SK-N-SH (cell line): ENCODE results near the gene MIA. TPM values are rescaled to one million over a fixed set of nuclear protein-coding genes. Genes with fewer than 3 reads are reported as not detected.

Experiments used
- CTCF ChIA-PET: fragments of 300-600, 350-600 bp; formaldehyde crosslinking; extraction: SDS; loops from one replicate; lab custom pipeline; 2021; lab: Yijun Ruan, JAX
- POLR2A ChIA-PET: fragments of 350-600 bp; sonication (Branson Sonifier 250); formaldehyde crosslinking; extraction: SDS; loops from one replicate; lab custom pipeline; 2020; ENCODE audit warnings: antibody characterized with exemption, inconsistent platforms; lab: Yijun Ruan, JAX
- DNase-seq: peaks from one replicate; pipeline ENCODE4 v3.0.0; 2012
- H2AFZ ChIP-seq: fragments of 200-600 bp; sonication (generic); 2 replicates; pipeline ENCODE4 v1.8.1; 2016; ENCODE audit warnings: antibody characterized with exemption, mild to moderate bottlenecking, low read depth
- H3F3A ChIP-seq: fragments of 200-600 bp; sonication (generic); replicated peaks from 2 replicates; pipeline ENCODE3; 2016; ENCODE audit warnings: antibody characterized with exemption, mild to moderate bottlenecking; ENCODE audit not compliant: insufficient read depth
- H3K27ac ChIP-seq, 2 experiments: fragments of 200-500 bp in 1 of 2; fragments of 200-600 bp in 1 of 2; sonication (Bioruptor generic) in 1 of 2; sonication (generic), shearing (Covaris generic) in 1 of 2; 2 replicates each; pipeline versions ENCODE4 v1.5.1 to v1.6.1; 2014 to 2016; ENCODE audit warnings: low read depth in 2 of 2, inconsistent platforms in 1 of 2, low read length in 1 of 2, mild to moderate bottlenecking in 1 of 2, mixed read lengths in 1 of 2
- H3K27me3 ChIP-seq: fragments of 200-600 bp; sonication (generic), shearing (Covaris generic); 2 replicates; pipeline ENCODE4 v1.6.1; 2016; ENCODE audit warnings: mixed run types; ENCODE audit not compliant: insufficient read depth
- H3K36me3 ChIP-seq, 2 experiments: fragments of 200-500 bp in 1 of 2; fragments of 200-600 bp in 1 of 2; sonication (Bioruptor generic) in 1 of 2; sonication (generic) in 1 of 2; replicated peaks in 1 of 2; 2 replicates each; pipeline versions ENCODE3 to v1.5.1; 2014 to 2016; ENCODE audit warnings: low read length in 1 of 2, mild to moderate bottlenecking in 1 of 2; ENCODE audit not compliant: insufficient read depth in 2 of 2, control insufficient read depth in 1 of 2
- H3K4me1 ChIP-seq, 2 experiments: fragments of 200-500 bp in 1 of 2; fragments of 200-600 bp in 1 of 2; sonication (Bioruptor generic) in 1 of 2; sonication (generic), shearing (Covaris generic) in 1 of 2; 2 replicates each; pipeline versions ENCODE4 v1.5.1 to v1.6.1; 2014 to 2016; ENCODE audit warnings: low read depth in 1 of 2, low read length in 1 of 2, mixed run types in 1 of 2; ENCODE audit not compliant: insufficient read depth in 2 of 2, control insufficient read depth in 1 of 2
- H3K4me2 ChIP-seq: fragments of 200-600 bp; sonication (generic), shearing (Covaris generic); 2 replicates; pipeline ENCODE4 v1.6.1; 2017; ENCODE audit warnings: mixed run types
- H3K4me3 ChIP-seq, 2 experiments: fragments of 200-500 bp in 1 of 2; fragments of 200-600 bp in 1 of 2; sonication (Bioruptor generic) in 1 of 2; sonication (generic), shearing (Covaris generic) in 1 of 2; 2 replicates each; pipeline versions ENCODE4 v1.5.1 to v1.8.1; 2014 to 2016; ENCODE audit warnings: low read depth in 2 of 2, inconsistent platforms in 1 of 2, low read length in 1 of 2, mild to moderate bottlenecking in 1 of 2, mixed read lengths in 1 of 2, moderate library complexity in 1 of 2
- H3K79me2 ChIP-seq: fragments of 200-600 bp; sonication (generic); 2 replicates; pipeline ENCODE4 v1.8.1; 2017; ENCODE audit warnings: mild to moderate bottlenecking; ENCODE audit not compliant: insufficient read depth
- H3K9ac ChIP-seq: fragments of 200-600 bp; sonication (generic); 2 replicates; pipeline ENCODE4 v1.6.1; 2017; ENCODE audit warnings: mixed run types
- H3K9me2 ChIP-seq: fragments of 200-600 bp; sonication (generic); 2 replicates; pipeline ENCODE4 v1.6.1; 2017; ENCODE audit warnings: mixed run types
- H3K9me3 ChIP-seq: fragments of 200-600 bp; sonication (generic); 2 replicates; pipeline ENCODE4 v1.6.1; 2017; ENCODE audit warnings: mixed run types, mild to moderate bottlenecking, moderate library complexity
- H4K20me1 ChIP-seq: fragments of 200-600 bp; sonication (generic); 2 replicates; pipeline ENCODE4 v1.6.1; 2017; ENCODE audit warnings: mild to moderate bottlenecking, mixed run types; ENCODE audit not compliant: insufficient read depth
- ELF1 ChIP-seq: IDR thresholded peaks from 2 replicates; pipeline ENCODE4 v1.4.0; 2012
- FOXM1 ChIP-seq: IDR thresholded peaks from 2 replicates; pipeline ENCODE4 v1.4.0; 2012; ENCODE audit warnings: low read depth, mild to moderate bottlenecking
- GATA2 ChIP-seq: sonication (generic); formaldehyde crosslinking; IDR thresholded peaks from 2 replicates; pipeline ENCODE4 v1.5.0; 2020; ENCODE audit warnings: mild to moderate bottlenecking, missing genetic modification reagents
- MXI1 ChIP-seq: IDR thresholded peaks from 2 replicates; pipeline ENCODE4 v1.6.1; 2012; ENCODE audit warnings: mild to moderate bottlenecking, low read depth, low read length, improper control_type of control experiment
- NFIC ChIP-seq: IDR thresholded peaks from 2 replicates; pipeline ENCODE4 v1.4.0; 2012; ENCODE audit warnings: borderline replicate concordance
- NRF1 ChIP-seq: IDR thresholded peaks from 2 replicates; pipeline ENCODE4 v1.6.1; 2012; ENCODE audit warnings: low read depth, mild to moderate bottlenecking, low read length
- RCOR1 ChIP-seq: fragments of 150-350 bp; IDR thresholded peaks from 2 replicates; pipeline ENCODE4 v1.6.1; 2017; ENCODE audit warnings: antibody characterized with exemption, low read length
- RXRA ChIP-seq: IDR thresholded peaks from 2 replicates; pipeline ENCODE4 v1.4.0; 2012; ENCODE audit warnings: low read depth, mild to moderate bottlenecking, borderline replicate concordance
- SMC3 ChIP-seq: IDR thresholded peaks from 2 replicates; pipeline ENCODE4 v1.6.1; 2012; ENCODE audit warnings: low read depth, low read length, improper control_type of control experiment
- TAF1 ChIP-seq: IDR thresholded peaks from 2 replicates; pipeline ENCODE4 v1.6.1; 2012; ENCODE audit warnings: low read depth, mild to moderate bottlenecking, low read length, moderate library complexity, borderline replicate concordance
- TEAD4 ChIP-seq: IDR thresholded peaks from 2 replicates; pipeline ENCODE4 v1.4.0; 2012; ENCODE audit warnings: mild to moderate bottlenecking, borderline replicate concordance; ENCODE audit not compliant: insufficient read depth
- WGBS: methylation state at CpG from one replicate; pipeline ENCODE4 v1.1.6; 2017; ENCODE audit warnings: low lambda C conversion rate; 5-methylcytosine and 5-hydroxymethylcytosine counted together
- polyA plus RNA-seq, 3 experiments: library from polyadenylated mRNA; depleted of rRNA; stranded (reverse); fragments of >200 nt; gene quantifications; 2 replicates each; pipeline ENCODE4 v1.2.3, GENCODE V29; 2012
- TF ChIP-seq, protein P1 (sequence below): fragments of 150-350 bp; IDR thresholded peaks from 2 replicates; pipeline ENCODE4 v1.6.1; 2017; ENCODE audit warnings: antibody characterized with exemption, low read length, low read depth, borderline replicate concordance
- TF ChIP-seq, protein P2 (sequence below): fragments of 200-600 bp; sonication (generic); IDR thresholded peaks from 2 replicates; pipeline ENCODE4 v1.6.1; 2017; ENCODE audit warnings: antibody characterized with exemption, mild to moderate bottlenecking, moderate library complexity
- TF ChIP-seq, protein P3 (sequence below): fragments of 150-350 bp; IDR thresholded peaks from 2 replicates; pipeline ENCODE4 v1.6.1; 2016; ENCODE audit warnings: mild to moderate bottlenecking, low read depth, low read length
- TF ChIP-seq, protein P4 (sequence below): IDR thresholded peaks from 2 replicates; pipeline ENCODE4 v1.6.1; 2012; ENCODE audit warnings: mild to moderate bottlenecking, low read depth, low read length, moderate library complexity

The MIA gene
- polyA plus RNA-seq, 1 of the 3 experiments (the other 2 are of a cell fraction), result not detected

DNA sequence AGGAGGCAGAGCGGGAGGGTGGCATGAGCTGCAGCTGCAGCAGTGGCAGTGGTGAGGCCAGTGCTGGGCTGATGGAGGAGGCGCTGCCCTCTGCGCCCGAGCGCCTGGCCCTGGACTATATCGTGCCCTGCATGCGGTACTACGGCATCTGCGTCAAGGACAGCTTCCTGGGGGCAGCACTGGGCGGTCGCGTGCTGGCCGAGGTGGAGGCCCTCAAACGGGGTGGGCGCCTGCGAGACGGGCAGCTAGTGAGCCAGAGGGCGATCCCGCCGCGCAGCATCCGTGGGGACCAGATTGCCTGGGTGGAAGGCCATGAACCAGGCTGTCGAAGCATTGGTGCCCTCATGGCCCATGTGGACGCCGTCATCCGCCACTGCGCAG lies 25.7 kb downstream of the MIA start:
- peak overlapping the region; percentile 71 to 80 for H3K4me3 ChIP-seq
- H3K36me3 ChIP-seq, result peaks cover 21 to 33% of the 10 kb centered on the region in 2 experiments
- no peak for DNase-seq
- no peak overlapping the region; the same call in 1 of the 2 replicates for H3K9ac ChIP-seq
- CTCF ChIA-PET, result interaction anchor here (0.9 to 1.3 kb wide), 3 partner anchors 9 to 138 kb away, joined by 3 to 4 read pairs (median 3); no protein-coding TSS in a partner anchor
- H3K27ac ChIP-seq, result no peak overlapping the region
- no peaks in the 10 kb centered on the region for H3K9me2 ChIP-seq
- H3K79me2 ChIP-seq, result peaks cover 69% of the 10 kb centered on the region
- peaks cover 36 to 63% of the 10 kb centered on the region in 2 experiments; a peak in 2 of 4 replicates for H3K4me1 ChIP-seq
- peak overlapping the region; percentile 98 for H3K4me2 ChIP-seq
- WGBS, result 89% methylated on average over 22 of the region's 27 CpGs
- TF ChIP-seq NRF1 (no peak), NFIC (no peak), SMC3 (no peak), GATA2 (CRISPR knock-in tag) (no peak), FOXM1 (no peak), TEAD4 (no peak)
- TF ChIP-seq, protein P1, sequence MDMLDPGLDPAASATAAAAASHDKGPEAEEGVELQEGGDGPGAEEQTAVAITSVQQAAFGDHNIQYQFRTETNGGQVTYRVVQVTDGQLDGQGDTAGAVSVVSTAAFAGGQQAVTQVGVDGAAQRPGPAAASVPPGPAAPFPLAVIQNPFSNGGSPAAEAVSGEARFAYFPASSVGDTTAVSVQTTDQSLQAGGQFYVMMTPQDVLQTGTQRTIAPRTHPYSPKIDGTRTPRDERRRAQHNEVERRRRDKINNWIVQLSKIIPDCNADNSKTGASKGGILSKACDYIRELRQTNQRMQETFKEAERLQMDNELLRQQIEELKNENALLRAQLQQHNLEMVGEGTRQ, result no peak
- TF ChIP-seq, protein P2, sequence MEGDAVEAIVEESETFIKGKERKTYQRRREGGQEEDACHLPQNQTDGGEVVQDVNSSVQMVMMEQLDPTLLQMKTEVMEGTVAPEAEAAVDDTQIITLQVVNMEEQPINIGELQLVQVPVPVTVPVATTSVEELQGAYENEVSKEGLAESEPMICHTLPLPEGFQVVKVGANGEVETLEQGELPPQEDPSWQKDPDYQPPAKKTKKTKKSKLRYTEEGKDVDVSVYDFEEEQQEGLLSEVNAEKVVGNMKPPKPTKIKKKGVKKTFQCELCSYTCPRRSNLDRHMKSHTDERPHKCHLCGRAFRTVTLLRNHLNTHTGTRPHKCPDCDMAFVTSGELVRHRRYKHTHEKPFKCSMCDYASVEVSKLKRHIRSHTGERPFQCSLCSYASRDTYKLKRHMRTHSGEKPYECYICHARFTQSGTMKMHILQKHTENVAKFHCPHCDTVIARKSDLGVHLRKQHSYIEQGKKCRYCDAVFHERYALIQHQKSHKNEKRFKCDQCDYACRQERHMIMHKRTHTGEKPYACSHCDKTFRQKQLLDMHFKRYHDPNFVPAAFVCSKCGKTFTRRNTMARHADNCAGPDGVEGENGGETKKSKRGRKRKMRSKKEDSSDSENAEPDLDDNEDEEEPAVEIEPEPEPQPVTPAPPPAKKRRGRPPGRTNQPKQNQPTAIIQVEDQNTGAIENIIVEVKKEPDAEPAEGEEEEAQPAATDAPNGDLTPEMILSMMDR, result no peak
- peaks cover 15% of the 10 kb centered on the region for H3F3A ChIP-seq
- H2AFZ ChIP-seq, result no peak overlapping the region
- no peaks in the 10 kb centered on the region for H3K9me3 ChIP-seq
- H3K27me3 ChIP-seq, result no peaks in the 10 kb centered on the region
- peaks cover 64% of the 10 kb centered on the region for H4K20me1 ChIP-seq
- POLR2A ChIA-PET, result interaction anchor here (0.9 kb wide), 1 partner anchor 23 kb away, joined by 4 read pairs; the partner anchor contains the start of gene RAB4B

DNA sequence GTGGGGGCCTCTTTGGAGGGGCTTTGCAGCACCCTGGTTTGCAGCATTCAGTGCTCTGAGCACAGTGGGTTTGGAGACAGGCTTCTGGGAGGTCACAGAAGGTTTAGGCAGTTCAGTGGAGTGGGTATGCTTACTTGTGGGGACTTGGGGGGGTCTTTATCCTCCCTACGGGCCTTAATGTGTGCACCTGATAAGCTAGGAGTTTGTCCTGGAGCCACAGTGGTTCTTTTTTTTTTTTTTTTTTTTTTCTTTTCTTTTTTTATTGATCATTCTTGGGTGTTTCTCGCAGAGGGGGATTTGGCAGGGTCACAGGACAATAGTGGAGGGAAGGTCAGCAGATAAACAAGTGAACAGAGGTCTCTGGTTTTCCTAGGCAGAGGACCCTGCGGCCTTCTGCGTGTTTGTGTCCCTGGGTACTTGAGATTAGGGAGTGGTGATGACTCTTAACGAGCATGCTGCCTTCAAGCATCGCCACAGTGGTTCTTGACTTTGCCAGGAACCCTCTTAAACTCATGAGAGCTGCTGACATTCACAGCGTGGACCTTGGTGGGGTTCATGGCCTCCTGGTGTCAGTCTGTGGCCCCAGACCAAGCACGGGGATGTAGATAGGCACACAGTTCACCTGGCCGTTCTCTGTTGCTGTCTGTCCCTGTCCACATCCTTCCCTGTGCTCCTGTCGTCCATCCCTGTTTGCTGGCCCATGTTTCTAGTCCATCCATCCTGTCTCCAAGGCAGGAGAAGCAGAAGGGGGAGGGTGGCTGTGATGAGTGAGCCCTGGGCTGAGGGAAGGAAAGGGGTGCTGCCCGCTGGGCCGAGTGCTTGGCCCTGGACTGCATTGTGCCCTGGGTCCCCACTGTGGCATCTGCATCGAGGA lies 26.3 kb downstream of the MIA start:
- H2AFZ ChIP-seq, result no peak overlapping the region
- ChIA-PET POLR2A (interaction anchor here (0.9 kb wide), 1 partner anchor 24 kb away, joined by 4 read pairs; the partner anchor contains the start of gene RAB4B), CTCF (interaction anchor here (1.2 to 1.3 kb wide), 3 partner anchors 8 to 138 kb away, joined by 3 to 4 read pairs (median 4); partner anchors contain the start of gene RAB4B)
- no peaks in the 10 kb centered on the region for H3K27me3 ChIP-seq
- peaks cover 21 to 33% of the 10 kb centered on the region in 2 experiments for H3K36me3 ChIP-seq
- peaks cover 42 to 69% of the 10 kb centered on the region in 2 experiments; a peak in 2 of 4 replicates for H3K4me1 ChIP-seq
- H3K9me3 ChIP-seq, result no peaks in the 10 kb centered on the region
- peak overlapping the region in 1 of 2 experiments; percentile 67; a peak in 2 of 4 replicates for H3K27ac ChIP-seq
- peak overlapping the region; percentile 71 to 80; a peak in 3 of 4 replicates for H3K4me3 ChIP-seq
- H3K4me2 ChIP-seq, result peak overlapping the region; percentile 98
- DNase-seq, result no peak
- no peaks in the 10 kb centered on the region for H3K9me2 ChIP-seq
- H3K79me2 ChIP-seq, result peaks cover 74% of the 10 kb centered on the region
- whole genome bisulfite sequencing, result 76% methylated on average over 10 of the region's 13 CpGs
- H3F3A ChIP-seq, result peaks cover 20% of the 10 kb centered on the region
- H3K9ac ChIP-seq, result no peak overlapping the region; the same call in 1 of the 2 replicates
- peaks cover 69% of the 10 kb centered on the region for H4K20me1 ChIP-seq
- TF ChIP-seq RCOR1 (no peak), SMC3 (no peak), RXRA (no peak), ELF1 (no peak), MXI1 (no peak), TAF1 (no peak)
- TF ChIP-seq, protein P3, sequence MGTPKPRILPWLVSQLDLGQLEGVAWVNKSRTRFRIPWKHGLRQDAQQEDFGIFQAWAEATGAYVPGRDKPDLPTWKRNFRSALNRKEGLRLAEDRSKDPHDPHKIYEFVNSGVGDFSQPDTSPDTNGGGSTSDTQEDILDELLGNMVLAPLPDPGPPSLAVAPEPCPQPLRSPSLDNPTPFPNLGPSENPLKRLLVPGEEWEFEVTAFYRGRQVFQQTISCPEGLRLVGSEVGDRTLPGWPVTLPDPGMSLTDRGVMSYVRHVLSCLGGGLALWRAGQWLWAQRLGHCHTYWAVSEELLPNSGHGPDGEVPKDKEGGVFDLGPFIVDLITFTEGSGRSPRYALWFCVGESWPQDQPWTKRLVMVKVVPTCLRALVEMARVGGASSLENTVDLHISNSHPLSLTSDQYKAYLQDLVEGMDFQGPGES, result no peak
- TF ChIP-seq, protein P1, result no peak
- TF ChIP-seq, protein P4, sequence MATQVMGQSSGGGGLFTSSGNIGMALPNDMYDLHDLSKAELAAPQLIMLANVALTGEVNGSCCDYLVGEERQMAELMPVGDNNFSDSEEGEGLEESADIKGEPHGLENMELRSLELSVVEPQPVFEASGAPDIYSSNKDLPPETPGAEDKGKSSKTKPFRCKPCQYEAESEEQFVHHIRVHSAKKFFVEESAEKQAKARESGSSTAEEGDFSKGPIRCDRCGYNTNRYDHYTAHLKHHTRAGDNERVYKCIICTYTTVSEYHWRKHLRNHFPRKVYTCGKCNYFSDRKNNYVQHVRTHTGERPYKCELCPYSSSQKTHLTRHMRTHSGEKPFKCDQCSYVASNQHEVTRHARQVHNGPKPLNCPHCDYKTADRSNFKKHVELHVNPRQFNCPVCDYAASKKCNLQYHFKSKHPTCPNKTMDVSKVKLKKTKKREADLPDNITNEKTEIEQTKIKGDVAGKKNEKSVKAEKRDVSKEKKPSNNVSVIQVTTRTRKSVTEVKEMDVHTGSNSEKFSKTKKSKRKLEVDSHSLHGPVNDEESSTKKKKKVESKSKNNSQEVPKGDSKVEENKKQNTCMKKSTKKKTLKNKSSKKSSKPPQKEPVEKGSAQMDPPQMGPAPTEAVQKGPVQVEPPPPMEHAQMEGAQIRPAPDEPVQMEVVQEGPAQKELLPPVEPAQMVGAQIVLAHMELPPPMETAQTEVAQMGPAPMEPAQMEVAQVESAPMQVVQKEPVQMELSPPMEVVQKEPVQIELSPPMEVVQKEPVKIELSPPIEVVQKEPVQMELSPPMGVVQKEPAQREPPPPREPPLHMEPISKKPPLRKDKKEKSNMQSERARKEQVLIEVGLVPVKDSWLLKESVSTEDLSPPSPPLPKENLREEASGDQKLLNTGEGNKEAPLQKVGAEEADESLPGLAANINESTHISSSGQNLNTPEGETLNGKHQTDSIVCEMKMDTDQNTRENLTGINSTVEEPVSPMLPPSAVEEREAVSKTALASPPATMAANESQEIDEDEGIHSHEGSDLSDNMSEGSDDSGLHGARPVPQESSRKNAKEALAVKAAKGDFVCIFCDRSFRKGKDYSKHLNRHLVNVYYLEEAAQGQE, result no peak
